GM12891 (cell line): ENCODE measurements around the gene TBR1.
A peak's percentile ranks its signal among the peaks of the same experiment; 100 is the strongest.

Experiments used
- DNase-seq: peaks from one replicate; pipeline ENCODE4 v3.0.0; 2011; ENCODE audit warnings: low spot score; ENCODE audit not compliant: insufficient read length
- FAIRE-seq: peaks from 2 replicates; lab custom pipeline; 2011; peaks lifted over from hg19 to GRCh38; lab: Jason Lieb, UNC
- PAX5 ChIP-seq: IDR thresholded peaks from 2 replicates; pipeline ENCODE4 v1.6.1; 2011; ENCODE audit warnings: low read length, moderate library complexity, mild to moderate bottlenecking; ENCODE audit not compliant: insufficient read depth, severe bottlenecking
- POLR2A ChIP-seq: IDR thresholded peaks from 2 replicates; pipeline ENCODE4 v1.6.1; 2011; ENCODE audit warnings: low read depth, low read length, control low read depth
- POLR2AphosphoS5 ChIP-seq: IDR thresholded peaks from 2 replicates; pipeline ENCODE4 v1.6.1; 2011; ENCODE audit warnings: low read depth, low read length, control low read depth
- POU2F2 ChIP-seq: IDR thresholded peaks from 2 replicates; pipeline ENCODE4 v1.6.1; 2011; ENCODE audit warnings: low read depth, mild to moderate bottlenecking, control low read depth, low read length, moderate library complexity
- SPI1 ChIP-seq: IDR thresholded peaks from 2 replicates; pipeline ENCODE4 v1.6.1; 2011; ENCODE audit warnings: low read depth, low read length, control low read depth
- TAF1 ChIP-seq: IDR thresholded peaks from 2 replicates; pipeline ENCODE4 v1.6.1; 2011; ENCODE audit warnings: low read depth, low read length, control low read depth

The TBR1 gene

DNA sequence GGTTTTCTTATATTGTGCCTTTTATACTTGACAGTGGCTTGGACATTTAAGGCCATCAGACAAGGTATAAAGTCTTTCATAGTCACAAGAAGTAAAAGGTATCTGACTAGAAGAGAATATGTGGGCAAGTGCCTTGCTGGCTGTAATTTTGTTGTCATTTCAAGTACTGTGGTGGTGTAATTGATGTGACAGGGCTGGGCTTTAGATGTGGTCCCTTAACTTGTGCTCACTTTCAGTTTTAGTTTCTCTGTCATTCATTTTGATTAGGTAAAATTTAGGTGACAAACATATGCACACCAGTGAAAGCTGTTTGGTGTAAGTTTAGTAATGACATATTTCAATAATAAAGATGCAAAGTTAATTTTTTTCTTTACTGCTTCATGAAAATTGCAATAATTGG lies 31.2 kb upstream of the TBR1 start:
- FAIRE-seq (peak; percentile 90), DNase-seq (no peak)
- TF ChIP-seq POLR2A (no peak), PAX5 (no peak), POLR2AphosphoS5 (no peak), POU2F2 (no peak), TAF1 (no peak), SPI1 (no peak)

DNA sequence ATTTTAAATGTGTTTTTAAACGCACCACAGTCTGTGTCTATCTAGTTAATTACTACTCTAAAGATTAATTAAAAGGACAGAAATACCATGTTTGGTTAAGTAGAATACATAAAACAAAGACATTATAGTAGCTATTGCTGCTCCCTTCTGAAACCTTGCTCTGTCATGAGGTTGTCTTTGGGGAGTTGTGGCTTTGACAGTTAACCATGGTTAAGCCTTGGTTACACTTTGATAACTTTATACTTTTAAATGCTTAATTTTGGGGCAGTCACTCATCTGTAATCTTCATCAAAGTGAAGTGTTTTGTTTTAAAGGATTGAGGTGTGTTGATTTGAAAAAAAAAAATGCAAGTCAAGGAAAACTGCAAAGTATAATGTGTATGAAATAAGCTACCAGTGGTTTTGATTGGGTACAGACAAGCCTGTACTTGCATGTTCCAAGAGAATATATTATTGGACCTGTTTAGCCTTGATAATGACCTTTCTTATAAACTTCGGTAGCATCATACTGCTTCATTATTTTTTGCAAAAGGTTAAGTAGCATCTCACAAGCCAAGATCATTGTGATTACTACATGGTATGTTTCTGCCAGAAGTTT lies 29.8 kb upstream of the TBR1 start:
- DNase-seq (no peak), FAIRE-seq (peak; percentile 58)
- TF ChIP-seq POLR2A (no peak), TAF1 (no peak), SPI1 (no peak), POU2F2 (no peak), POLR2AphosphoS5 (no peak), PAX5 (no peak)

DNA sequence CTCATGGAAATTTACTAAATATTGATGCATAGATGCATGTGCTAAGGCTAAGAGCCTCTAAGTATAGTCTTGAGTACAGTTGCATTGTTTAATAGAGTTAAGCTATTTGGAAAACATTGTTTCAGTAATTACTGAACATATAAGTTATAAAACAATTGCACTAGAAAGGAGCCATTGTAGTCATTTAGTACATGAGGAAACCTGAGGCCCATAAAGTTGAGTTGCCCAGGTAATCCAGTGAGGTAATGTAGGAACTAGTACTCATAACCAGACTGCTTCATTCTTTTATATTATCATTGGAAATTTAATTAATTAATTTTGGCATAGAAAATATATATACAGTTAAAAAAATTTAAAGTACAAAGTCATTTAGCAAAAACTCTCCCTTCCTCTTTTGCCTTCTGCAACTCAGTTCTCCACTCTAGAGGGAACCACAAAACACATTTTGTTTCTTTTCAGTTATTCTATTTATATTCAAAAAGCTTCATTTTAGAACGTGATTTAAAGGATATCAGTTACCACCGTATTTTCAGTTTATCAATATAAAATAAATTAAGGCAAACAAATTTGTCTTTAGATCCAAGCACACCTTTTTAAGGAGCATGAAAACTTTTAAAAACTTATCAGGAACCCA lies 27.8 kb upstream of the TBR1 start:
- DNase-seq (no peak), FAIRE-seq (no peak)
- TF ChIP-seq TAF1 (no peak), SPI1 (peak; percentile 81)

DNA sequence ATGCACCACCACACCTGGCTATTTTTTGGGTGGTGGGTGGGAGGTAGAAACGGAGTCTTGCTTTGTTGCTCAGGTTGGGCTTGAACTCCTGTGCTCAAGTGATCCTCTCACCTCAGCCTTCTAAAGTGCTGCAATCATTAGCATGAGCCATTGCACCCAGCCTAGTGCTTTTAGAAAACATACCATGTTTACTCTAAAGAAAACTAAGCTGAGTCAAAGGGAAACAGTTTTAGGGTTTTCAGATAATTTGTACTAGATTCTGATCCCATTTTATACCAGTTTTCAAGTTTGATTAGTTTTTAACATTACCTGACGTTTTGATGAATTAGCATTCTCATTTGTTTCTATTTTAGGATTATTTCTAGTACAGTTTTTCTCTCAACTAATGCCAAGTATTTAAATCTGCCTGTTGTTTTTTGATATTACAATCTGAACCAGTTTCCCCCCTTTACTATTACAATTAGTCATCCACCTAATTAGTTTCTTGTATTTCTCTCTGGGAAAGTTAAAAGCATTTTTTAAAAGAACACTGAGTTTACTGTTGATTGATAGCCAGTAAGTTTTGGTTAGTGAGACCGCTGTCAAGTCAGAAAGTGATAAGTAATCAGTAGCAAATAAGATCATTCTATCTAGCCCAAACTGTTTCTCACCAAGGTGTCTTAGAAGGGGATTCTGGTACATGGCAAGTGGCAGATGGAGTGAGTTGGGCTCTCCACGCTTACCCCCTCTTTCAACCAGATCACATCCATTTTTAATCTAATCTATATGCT lies 24.2 kb upstream of the TBR1 start:
- TF ChIP-seq SPI1 (no peak), POU2F2 (no peak), PAX5 (no peak), POLR2A (no peak), POLR2AphosphoS5 (no peak), TAF1 (no peak)
- FAIRE-seq = peak; percentile 81
- no peak for DNase-seq

DNA sequence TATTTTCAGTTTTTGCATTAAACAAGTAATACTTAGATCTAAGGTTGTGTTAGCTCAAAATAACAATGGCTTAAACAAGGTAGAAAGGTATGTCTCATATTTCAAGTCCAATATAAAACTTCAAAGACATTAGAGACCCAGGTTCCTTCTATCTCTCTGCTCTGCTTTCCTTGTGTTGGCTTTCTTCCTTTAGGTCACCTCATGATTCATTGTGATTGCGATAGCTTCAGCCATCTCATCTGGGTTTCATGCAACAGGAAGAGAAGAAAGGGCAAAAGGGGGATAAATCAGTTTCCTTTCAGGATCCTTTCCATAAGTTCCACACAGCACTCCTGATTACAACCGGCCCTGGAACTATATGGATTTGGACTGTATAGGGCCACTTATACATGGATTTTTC lies 16.0 kb upstream of the TBR1 start:
- no peak for TF ChIP-seq POLR2AphosphoS5
- no peak for TF ChIP-seq POU2F2
- TF ChIP-seq TAF1 = no peak
- TF ChIP-seq POLR2A = no peak
- TF ChIP-seq PAX5 = no peak
- no peak for TF ChIP-seq SPI1
- FAIRE-seq = no peak
- DNase-seq = no peak

DNA sequence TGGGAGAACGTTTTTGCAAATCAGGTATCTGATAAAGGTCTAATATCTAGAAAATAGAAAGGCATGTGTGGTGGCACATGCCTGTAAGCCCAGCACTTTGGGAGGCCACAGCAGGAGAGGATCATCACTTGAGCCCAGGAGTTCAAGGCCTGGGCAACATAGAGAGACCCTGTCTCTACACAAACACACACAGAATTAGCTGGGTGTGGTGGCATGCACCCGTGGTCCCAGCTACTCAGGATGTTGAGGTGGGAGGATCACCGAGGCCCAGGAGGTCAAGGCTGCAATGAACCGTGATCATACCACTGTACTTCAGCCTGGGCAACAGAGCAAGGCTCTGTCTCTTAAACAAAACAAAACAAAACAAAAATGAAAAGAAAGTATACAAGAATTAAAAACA lies 13.8 kb upstream of the TBR1 start:
- no peak for TF ChIP-seq TAF1
- TF ChIP-seq POLR2AphosphoS5 = no peak
- no peak for TF ChIP-seq POLR2A
- no peak for TF ChIP-seq POU2F2
- TF ChIP-seq SPI1 = no peak
- no peak for TF ChIP-seq PAX5
- no peak for FAIRE-seq
- no peak for DNase-seq

DNA sequence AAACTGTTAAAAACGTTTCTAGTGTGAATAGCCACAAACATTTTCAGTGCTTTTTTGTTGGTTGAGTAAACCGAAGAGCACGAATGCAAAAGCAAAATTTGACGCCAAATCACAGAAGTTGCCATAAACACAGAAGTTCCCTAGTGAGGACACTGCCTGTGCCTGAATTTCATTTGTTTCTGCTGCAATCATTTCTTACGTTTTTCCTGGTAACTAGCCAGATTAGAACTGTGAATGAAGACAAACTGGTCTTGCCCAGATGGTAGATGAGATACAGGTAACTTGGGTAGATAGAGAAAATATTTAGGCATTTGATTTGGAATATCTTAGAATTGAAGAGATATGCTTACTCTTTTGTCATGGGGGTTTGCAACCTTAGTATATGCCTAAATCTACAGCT lies 9.8 kb upstream of the TBR1 start:
- TF ChIP-seq POLR2AphosphoS5 (no peak), POU2F2 (no peak), TAF1 (no peak), POLR2A (no peak), SPI1 (no peak), PAX5 (no peak)
- FAIRE-seq = no peak
- no peak for DNase-seq

DNA sequence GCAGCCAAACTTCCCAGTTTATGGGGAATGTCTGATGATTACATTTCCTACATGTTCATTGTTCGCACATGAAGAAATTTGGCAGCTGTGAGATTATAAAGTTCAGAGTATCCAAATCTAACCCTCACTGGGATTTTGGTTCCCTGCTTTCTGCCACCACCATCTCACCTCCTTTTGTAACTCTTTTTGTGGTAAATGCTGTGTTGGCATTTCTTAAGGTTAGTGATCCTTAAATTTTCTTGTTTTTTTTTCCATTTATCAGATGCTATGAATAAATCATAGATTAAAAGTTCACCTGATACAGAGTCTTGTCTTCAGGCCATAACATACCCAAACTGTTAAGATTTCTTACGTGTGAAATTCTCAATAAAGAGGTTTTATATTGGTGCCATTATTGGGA lies 8.5 kb upstream of the TBR1 start:
- FAIRE-seq (no peak), DNase-seq (no peak)
- no peak for TF ChIP-seq PAX5
- TF ChIP-seq TAF1 = no peak
- TF ChIP-seq POLR2A = no peak
- TF ChIP-seq POU2F2 = no peak
- TF ChIP-seq POLR2AphosphoS5 = no peak
- no peak for TF ChIP-seq SPI1

DNA sequence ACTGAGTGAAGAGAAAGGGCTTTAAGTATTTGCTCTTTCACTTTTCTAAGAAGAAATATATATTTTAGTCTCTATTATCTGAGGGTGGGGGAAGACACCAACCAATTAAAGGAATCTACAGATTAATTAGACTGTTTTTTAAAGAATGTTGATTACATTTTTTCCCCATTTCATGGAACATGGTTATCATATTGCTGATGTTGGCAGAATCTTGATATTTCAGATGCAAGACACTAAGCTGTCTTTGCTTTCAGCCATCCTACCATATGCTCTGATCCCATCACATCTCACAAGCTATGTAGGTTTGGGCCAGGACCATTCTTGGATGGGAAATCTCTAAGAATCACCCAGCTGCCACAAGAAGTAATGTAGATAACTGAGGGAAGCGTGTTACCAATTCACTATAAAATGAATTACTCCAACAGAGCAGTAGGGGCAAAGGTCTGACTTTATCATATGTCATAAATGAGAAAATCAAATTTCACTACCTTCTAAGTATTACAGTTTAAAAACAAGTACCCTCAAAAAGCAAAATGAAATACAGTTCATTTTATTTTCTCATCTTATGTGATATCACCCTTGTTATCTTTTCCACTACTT lies 6.7 kb upstream of the TBR1 start:
- DNase-seq (no peak), FAIRE-seq (no peak)

DNA sequence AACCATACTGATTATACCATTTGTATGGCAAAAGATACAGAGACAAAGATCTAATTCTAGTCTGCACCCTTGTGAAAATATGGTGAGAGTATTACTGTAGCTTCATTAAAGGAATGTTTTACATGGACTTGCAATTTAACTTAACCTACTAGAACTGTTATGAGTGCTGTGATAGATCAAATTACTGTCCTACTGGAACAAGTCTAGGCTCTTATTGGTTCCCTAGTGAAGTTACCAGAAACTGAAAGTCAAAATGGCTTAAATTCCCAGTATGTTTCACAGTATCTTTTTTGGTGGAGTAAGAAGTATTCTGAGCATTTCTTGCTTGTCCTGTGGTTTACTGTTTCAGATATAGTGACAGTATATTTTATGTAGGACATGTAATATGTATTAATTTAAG lies 3.8 kb upstream of the TBR1 start:
- no peak for FAIRE-seq
- TF ChIP-seq TAF1 = no peak
- no peak for DNase-seq

More for the DNA sequence above, 6.7 kb upstream of the TBR1 start:
- TF ChIP-seq SPI1 (no peak), POLR2A (no peak), POLR2AphosphoS5 (no peak), PAX5 (no peak), POU2F2 (no peak), TAF1 (no peak)
